ENCODE measurements around the gene SLIT3.
"Not testable (repeated sequence)": the region's sequence is repeated elsewhere in the genome, so short reads cannot be mapped to it uniquely, and the experiment has no call there.

SLIT3 gene

DNA sequence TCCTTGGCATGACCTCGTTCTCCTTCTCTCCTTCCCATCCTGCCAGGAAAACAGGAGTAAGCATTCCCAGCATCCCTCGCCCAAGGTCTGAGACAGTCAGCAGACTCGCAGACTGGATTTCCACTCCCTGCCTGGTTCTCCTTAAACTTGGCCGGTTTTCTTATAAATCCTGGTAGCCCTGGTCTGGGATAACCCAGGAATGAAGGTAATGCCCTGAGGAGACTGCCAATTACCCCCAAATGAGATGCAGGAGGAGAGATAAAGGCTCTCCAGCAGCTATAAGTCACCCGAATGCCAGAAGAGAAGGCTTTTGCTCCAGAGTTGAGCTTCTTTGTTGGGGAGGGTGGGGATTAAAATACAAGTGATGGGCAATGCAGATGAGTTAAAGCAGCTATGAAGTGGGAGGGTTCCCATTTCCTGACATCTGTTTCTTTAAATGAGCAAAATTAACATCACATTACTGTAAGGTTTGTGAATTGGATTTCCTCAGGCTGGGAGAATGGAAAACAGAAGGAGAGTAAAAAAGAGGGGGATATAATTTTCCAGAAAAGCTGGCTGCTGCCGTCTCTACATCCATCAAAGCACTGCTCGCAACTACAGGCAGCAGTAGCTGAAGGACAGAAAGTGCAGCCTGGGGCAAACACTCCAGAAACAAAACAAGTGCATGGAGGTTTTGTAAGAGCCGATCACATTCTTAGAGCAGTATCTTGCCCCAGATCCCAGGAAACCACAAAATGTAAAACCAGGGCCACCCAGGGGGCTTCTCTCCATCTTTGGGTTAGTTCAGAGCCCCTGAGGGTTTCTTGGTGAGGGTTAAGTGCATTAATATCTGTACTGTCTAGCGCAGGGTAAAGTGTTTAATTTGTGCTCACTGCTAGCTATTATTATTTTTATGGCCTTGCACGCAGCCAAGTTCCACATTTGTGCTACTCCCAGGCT lies 544.2 kb downstream of the SLIT3 start:
- in situ Hi-C loops (cut with MboI; ENCODE audit: low sequenced_read_pairs), result no loop called here

DNA sequence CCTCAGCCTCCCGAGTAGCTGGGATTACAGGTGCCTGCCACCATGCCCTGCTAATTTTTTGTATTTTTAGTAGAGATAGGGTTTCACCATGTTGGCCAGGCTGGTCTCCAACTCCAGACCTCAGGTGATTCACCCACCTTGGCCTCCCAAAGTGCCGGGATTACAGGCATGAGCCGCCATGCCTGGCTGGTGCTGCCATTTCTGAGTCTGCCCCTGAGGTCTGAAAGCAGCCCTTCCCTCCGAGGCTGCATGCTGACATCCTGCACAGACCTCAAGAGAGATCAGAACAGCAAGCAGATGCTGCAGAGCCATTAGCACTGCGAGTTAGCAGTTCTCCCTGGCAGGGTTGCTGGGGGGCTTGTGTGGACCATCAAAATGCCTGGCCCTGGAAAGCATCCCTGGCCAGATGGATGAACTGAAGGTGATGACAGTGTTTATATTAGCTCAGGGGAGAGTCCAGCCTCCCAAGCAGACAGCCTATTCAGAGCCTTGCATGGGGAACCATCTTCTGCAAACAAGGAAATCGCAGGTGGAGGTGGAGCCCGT lies 545.3 kb downstream of the SLIT3 start:
- in situ Hi-C loops (cut with MboI; ENCODE audit: low sequenced_read_pairs), result no loop called here

DNA sequence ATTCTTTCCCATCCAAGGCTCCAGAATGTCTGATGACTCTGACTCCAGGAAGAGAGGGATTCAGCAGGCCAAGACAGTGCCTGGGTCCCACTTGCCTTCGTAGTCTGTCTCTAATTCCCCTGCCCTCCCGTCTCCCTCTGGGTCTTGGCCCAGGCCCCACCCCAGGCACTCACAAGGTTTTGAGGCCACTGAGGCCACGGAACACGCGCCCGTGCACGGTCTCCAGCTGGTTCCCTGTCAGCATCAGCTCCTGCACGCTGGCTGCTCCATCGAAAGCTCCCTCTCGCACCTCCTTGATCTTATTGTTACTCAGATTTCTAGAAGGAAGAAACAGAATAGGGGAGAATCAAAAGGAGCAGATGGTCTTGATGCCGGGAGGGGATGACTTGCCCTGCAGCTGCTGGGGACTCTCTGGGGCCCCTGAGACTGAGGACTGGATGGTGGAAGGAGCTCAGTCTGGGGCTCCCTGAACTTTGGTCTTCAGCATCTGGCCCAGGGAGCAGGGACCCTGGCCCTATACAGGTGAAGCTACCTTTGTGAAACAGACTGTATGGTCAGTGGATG lies 547.2 kb downstream of the SLIT3 start:
- in situ Hi-C loops (cut with MboI; ENCODE audit: low sequenced_read_pairs), result no loop called here

DNA sequence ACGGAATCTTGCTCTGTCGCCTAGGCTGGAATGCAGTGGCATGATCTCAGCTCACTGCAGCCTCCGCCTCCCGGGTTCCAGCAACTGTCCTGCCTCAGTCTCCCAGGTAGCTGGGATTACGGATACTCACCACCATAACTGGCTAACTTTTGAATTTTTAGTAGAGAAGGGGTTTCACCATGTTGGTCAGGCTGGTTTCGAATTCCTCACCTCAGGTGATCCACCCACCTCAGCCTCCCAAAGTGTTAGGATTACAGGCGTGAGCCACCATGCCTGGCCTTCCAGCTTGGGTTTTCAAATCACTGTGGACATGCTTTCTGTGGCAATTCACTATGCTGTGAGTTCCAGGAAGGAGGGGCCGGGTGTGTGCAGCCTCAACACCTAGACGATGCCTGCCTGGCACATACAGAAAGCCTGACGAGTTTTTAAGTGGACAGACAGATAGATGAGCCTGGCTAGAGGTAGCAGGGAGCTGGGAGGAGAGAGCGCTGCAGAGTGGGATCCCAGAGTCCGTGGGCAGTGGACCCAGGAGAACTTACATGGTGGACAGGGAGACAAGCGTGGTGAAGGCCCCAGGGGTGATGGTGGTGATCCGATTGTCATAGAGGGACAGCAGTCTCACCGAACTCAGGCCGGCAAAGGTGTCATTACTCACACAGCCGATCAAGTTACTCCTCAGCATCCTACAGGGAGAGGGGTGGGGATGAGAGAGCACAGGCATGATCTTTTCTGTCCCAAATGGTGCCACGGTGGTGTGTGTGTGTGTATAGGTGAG lies 548.3 kb downstream of the SLIT3 start:
- in situ Hi-C loops (cut with MboI; ENCODE audit: low sequenced_read_pairs), result no loop called here

DNA sequence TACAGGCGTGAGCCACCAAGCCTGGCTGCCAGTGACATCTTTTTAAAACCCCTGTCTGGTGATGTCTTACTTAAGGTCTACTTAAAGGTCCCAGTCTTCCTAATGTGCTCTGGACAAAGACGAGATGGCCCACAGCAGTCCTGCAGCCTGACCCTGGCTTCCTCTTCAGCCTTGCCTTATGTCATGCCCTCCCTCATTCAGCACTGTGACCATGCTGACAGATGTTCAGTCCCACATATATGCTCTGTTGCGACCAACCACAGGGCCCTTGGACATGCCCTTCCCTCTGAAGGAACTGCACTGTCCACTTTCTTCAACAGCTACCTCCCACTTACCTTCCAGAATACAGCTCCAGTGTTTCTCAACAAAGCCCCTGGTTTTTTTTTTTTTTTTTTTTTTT lies 548.9 kb downstream of the SLIT3 start:
- in situ Hi-C loops (cut with MboI; ENCODE audit: low sequenced_read_pairs), result no loop called here

DNA sequence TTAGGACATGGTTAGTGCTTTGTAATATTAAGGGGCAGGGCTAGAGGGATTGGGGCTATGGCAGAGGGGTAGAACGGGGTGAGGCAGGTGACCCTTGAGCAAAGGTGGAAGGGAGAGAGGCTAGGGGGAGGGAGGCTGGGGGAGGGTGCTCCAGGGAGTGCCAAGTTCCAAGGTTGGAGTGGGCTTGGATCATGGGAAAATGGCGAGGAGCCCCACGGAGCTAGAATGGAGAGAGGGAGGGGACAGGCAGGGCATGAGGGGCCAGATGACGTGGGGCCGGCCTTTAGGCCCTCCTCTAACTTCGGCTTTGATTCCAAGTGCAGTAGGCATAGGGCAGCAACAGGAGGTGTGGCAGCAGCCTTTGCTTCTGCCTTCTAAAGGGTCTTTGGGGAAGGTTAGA lies 550.0 kb downstream of the SLIT3 start:
- in situ Hi-C loops (cut with MboI; ENCODE audit: low sequenced_read_pairs), result no loop called here

DNA sequence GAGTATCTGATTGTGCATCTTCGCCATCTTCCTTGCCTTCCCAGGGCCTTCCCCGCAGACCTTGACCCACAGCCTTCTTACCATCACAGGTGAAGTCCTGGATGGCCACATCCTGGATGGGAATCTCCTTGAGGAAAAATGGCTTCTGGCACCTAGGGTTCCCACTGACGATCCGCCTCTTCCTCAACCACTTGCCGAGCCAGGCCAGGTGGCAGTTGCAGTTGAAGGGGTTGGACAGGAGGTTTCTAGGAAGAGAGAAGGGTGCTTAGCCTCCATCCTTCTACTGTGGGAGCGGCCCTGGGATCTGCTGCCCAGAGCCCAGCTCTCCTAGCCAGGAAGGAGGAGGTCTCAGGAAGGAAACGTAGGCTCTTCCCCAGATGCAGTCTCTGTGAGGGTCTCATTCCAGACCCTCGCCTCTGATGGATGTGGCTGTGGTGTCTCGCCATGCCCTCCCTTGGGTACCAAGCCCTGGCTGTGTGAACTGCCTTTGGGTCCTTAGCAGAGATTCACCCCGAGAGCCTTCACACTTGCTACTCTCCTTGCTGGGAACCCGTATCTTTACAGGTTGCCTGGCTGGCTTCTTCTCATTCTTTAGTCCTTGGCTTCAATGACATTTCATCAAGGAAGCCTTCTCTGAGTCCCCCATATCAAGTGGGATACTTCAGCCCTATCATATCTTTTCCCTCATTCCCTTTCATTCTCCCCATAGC lies 551.4 kb downstream of the SLIT3 start:
- in situ Hi-C loops (cut with MboI; ENCODE audit: low sequenced_read_pairs), result no loop called here

DNA sequence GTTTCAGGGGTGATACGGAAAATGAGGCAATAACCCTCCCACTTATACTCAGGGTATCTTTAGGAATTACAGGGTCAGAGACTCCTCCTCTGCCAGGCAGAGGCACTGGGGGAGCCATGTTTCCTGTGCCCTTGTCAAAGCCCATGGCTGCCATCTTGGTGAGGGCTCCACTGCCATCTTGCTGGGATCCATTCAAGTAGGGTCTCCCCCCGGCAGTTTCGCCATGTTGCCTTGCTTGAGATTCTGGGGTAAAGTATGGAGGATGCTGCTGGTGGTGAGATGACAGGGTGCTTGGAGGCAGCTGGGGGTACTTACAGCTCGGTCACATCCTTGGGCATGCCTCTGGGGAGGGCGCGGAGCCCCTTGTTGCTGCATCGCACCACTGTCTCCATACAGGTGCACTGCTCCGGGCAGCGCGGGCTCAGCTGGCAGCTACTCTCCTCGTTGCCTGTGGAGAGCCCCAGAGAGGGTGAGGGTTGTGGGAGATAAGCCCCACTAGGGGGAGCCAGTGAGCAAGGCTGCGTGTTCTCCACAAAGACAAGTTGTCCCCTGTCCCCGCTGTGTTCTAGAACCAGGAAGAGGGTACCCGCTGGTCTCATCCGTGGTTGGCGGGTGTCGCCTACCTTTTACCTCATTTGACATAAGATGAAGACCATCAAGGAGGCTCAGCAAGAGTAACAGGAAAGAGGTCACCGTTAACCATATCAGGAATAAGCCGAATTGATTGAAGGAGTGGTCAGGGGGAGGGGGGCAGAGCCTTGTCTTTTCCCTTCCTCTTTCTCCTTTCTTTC lies 552.8 kb downstream of the SLIT3 start:
- in situ Hi-C loops (cut with MboI; ENCODE audit: low sequenced_read_pairs), result no loop called here

DNA sequence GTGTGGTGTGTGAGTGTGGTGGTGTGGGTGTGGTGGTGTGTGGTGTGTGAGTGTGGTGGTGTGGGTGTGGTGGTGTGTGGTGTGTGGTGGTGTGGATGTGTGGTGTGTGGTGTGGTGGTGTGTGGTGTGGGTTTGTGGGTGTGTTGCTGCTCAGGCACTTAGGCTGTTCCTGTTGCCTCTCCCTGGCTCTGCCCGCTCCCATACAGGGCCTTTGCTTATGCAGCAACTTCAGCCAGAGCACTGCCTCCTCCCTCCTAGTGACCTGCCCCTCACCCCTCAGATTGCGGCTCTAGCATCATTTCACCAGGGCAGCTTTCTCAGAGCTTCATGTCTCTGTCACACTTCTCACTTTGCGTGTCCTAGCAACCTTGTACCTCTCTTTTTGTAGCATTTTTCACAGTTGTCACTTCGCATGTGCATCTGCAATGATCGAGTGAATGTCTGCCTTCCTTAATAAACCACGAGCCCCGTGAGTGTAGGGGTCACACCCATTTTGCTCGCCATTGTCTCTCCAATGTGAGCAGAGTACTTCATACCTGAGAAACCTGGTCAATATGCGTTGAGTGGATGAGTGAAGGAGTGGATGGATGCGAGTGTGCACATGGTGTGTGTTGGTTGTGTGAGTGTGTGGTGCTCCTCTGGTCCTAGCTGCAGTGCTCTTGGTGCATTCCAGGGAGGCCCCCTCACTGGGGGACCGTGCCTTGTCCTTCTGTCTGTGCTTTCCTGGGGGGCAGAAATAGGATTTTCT lies 553.9 kb downstream of the SLIT3 start:
- in situ Hi-C loops (cut with MboI; ENCODE audit: low sequenced_read_pairs), result no loop called here

DNA sequence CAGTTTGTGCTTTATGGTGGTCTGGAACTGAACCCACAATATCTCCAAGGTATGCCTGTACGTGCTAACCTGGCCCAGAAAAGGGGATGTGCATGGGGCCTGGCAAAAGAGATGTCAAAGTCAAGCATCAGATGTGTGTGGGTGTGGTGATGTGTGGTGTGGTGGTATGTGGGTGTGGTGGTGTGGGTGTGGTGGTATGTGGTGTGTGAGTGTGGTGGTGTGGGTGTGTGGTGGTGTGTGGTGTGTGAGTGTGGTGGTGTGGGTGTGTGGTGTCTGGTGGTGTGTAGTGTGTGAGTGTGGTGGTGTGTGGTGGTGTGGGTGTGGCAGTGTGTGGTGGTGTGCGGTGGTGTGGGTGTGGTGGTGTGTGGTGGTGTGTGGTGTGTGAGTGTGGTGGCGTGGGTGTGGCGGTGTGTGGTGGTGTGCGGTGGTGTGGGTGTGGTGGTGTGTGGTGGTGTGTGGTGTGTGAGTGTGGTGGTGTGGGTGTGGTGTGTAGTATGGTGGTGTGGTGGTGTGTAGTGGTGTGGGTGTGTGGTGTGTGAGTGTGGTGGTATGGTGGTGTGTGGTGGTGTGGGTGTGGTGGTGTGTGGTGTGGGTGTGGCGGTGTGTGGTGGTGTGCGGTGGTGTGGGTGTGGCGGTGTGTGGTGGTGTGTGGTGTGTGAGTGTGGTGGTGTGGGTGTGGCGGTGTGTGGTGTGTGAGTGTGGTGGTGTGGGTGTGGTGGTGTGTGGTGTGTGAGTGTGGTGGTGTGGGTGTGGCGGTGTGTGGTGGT lies 554.6 kb downstream of the SLIT3 start:
- in situ Hi-C loops (cut with MboI; ENCODE audit: low sequenced_read_pairs), result not testable (repeated sequence)

DNA sequence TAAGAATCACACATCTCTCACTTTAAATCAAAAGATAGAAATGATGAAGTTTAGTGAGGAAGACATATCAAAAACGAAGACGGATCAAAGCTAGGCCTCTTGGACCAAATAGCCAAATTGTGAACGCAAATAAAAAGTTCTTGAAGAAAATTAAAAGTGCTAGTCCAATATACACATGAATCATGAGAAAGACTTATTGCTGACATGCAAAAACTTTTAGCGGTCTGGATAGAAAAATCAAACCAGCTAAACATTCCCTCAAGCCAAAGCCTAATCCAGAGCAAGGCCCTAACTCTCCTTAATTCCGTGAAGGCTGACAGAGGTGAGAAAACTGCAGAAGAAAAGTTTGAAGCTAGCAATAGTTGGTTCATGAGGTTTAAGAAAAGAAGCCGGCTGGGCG lies 557.3 kb downstream of the SLIT3 start:
- in situ Hi-C loops (cut with MboI; ENCODE audit: low sequenced_read_pairs), result no loop called here

DNA sequence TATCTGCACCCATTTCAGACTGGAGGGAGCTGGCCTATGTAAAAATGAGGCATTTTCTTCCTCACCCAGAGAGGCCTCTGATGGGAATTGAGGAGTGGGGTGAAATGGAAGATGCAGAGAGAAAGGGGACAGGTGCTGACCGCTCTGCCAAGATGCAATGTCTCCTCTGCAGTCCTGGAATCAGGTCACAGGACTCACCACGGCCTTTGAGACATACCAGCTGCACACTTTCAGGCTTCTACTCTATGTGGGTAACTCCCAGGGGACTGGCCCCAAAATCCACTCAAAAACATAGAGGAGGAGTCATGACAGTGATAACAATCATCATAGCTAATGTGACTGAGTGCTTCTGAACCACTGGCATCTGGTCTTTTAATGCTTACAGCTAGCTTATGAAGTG lies 558.6 kb downstream of the SLIT3 start:
- in situ Hi-C loops (cut with MboI; ENCODE audit: low sequenced_read_pairs), result not testable (repeated sequence)

DNA sequence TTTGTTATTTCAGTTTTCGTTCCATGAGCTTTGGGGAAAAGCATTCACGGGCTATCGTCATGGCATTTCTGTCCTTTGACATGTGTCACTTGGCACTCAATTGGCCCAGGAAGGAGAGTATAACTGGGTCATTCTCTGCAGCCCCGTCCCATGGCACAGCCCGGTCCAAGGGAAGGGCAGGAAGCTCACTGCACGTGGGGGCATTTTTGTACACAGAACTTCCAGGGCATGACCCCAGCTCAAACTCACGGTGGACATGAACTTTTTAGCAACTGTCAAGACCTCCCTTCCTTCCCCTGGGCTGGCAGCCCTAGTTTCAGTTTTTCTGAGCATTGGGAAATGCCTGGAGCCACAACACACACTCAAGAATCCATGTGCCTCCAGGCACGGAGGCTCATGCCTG lies 560.1 kb downstream of the SLIT3 start:
- in situ Hi-C loops (cut with MboI; ENCODE audit: low sequenced_read_pairs), result no loop called here

DNA sequence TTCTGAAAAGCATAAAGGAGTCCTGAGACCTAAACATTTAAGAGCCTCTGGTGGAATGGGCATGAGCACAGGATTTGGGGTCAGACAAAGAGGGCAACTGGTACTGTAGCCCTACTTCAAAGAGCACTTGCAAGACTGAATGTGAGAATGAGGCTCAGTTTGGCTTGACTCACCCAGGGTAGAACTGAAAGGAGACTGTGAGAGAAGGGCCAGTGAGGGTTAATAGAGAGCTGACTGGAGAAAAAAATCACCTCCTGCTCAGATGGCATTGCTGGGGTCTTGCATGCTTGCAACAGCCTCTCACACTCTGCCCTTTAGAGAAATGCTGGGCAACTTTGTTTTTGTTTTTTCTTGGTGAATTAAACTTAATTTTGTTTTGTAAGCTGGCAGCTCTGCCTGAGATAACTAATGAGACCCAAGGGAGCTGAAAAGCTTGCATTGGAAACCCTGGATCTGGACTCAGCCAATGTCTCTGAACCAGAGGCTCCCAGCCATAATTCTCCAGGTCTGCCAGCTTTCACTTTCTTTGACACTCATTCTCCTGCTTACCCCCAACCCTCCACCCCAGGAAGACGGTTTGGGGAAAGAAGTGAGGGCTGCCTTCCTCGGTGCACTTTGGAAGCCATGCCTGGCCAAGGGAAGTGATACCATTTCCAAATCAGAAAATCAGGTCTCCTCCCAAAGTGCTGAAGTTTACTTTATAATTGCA lies 560.7 kb downstream of the SLIT3 start:
- in situ Hi-C loops (cut with MboI; ENCODE audit: low sequenced_read_pairs), result no loop called here

DNA sequence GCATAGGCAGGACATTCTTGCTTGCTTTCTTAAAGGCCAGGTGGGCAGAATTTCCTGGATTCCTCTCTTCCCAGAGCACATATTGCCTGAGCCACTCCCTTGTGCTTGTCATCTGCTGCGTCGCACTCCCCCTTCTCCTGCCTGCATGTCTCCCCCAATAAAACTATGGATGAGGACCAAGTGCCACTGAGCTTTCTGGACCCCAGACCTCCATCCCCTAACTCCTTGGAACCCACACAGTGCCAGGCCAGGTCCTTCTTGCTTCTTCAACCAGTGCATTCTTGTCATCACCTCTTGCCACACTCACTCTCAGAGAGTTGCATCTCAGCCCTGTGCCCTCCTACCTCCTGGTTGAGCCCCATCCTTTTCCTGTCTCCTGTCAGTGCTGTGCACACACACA lies 563.9 kb downstream of the SLIT3 start:
- in situ Hi-C loops (cut with MboI; ENCODE audit: low sequenced_read_pairs), result no loop called here

DNA sequence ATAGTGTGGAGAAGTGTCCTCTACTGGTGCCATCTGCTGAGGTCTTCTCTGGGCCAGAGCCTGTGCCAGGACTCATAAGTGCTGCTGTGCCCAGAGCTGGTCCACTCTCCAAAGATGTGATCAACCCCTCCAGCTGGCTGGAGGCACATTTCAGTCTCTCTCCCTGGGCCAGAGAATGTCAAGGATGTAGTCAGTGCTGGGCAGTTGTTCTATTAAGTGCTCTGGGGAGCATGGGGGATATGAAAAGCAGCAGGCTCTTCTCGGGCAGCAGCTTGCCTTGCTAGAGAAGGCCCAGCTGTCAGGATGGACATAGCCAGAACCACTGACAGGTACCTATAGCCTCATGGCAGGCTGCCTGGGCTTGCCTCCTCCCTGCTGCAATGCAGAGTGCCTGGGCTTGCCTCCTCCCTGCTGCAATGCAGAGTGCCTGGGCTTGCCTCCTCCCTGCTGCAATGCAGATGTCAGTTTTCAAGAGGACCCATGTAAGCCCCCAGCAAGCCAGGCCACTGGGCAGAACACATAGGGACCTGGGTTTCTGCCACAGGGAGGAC lies 564.6 kb downstream of the SLIT3 start:
- in situ Hi-C loops (cut with MboI; ENCODE audit: low sequenced_read_pairs), result no loop called here

DNA sequence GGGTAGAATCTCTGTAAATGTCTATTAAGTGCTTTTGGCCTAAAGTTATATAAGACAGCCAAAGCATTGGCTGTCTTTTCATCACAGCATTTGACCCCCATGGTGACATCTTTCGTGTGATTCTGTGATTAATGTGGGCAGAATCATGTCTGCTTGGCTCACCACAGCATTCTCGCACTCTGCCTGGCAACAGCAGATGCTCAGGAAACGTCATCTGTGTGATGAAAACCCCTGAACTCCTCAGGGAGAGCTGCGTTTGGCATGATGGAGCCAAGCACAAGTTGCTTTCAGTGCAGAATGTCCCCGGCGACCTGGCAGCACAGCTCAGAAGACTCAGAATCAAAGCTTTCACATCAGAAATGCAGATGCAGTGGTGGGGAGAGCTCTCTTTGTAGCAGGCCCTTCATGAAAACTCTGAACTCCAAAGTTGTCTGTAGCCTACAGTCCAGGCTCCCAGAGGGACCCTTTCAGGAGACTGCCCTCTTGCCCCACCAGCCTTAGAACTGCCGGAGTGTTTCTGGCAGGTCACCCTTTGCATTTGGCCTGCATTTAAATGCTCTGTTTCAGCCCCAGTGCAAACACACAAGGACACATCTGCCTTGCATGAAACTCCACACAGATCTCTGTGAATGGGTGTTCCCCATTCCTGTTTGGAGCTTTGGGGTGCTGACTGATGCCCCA lies 566.2 kb downstream of the SLIT3 start:
- in situ Hi-C loops (cut with MboI; ENCODE audit: low sequenced_read_pairs), result no loop called here
